ENCODE data around the gene IFI6. TPM values are rescaled to one million over a fixed set of nuclear protein-coding genes. Genes with fewer than 3 reads are reported as not detected.
"Not testable (repeated sequence)": the region's sequence is repeated elsewhere in the genome, so short reads cannot be mapped to it uniquely, and the experiment has no call there.

The IFI6 gene
- total RNA-seq, 1 donor from 2014 or later = 774 TPM

DNA sequence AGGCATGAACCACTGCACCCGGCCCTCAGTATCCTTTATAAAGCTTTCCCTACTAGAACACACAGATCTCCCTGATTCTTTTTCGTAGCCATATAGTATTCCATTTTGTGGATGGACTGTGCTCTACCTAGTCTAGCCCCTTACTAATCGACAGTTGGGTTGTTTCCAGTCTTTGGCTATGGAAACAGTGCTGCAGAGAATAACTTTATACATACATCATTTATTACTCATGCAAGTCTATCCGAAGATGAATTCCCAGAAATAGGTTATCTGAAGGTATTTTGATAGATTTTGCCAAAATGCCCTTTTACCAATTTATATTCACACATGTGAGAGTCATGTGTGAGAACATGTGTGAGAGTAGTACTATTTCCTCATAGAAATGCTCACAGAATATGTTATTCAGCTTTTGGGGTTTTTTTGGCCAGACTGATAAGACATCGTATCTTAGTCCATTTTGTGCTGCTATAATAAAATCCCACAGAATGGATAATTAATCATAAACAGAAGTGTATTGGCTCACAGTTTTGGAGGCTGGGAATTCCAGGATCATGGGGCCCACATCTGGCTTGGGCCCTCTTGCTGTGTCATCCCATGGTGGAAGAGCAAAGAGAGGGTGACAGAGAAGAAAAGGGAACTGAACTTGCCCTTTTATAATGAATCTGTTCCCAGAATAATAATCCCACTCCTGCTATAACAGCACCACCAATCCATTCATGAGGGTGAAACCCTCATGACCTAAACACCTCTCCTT, 19.7 kb downstream of the IFI6 start:
- DNase-seq (ENCODE audit: low read depth) = no peak

DNA sequence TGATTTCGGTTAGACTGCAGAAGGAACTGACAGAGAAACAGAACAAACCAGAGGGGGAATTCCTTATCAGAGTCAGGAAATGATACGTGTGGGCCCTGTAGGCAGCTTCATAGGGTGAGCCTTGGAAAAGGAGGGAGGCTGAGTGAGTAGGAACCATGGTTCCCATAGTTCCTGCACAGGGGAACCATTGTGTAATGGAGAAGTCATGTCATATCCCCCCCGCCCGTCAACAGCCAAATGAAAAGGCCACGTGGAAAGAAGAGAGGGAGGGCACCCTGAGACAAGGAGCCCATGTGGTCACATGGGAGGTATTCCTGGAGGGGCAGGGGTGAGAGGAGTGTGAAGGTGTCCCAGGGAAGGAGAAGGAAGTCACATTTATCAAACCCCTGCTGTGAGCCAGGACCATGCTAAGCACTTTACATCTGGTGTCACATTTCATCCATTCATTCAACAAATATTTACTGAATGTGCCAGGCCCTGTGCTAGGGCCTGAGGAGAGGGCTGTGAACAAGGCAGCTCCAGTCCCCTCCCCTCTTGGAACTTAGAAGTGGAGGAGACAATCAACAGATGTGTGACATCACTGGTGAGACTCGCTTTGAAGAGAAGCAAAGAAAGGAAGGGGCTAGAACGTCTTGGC, 21.3 kb downstream of the IFI6 start:
- no peak for DNase-seq (ENCODE audit: low read depth)

DNA sequence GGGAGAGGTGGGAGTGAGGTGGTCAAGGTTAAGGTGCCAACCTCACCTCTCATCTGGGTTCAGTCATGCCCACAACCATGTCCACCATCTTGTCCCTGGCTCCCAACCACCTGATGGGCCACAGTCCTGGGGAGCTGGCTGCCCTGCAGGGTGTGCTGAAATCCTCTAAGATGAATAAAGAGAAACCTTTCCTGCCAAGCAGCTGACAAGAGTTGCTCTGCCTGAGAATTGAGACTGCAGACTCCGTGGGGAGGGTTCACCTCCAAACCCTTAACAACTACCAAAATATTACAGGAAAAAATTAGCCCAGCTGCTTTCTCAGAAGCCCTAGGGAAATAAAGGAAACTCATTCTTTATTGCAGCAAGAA, 21.8 kb downstream of the IFI6 start:
- DNase-seq (ENCODE audit: low read depth) = no peak

DNA sequence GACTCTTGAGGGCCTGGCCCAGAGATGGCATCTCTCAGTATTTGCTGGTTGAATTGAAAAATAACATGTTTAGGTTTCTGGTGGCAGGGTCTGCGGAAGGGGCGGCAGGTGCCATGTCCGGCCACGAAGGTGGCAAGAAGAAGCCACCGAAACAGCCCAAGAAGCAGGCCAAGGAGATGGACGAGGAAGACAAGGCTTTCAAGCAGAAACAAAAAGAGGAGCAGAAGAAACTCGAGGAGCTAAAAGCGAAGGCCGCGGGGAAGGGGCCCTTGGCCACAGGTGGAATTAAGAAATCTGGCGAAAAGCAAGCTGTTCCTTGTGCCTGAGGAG, 22.7 kb downstream of the IFI6 start:
- DNase-seq (ENCODE audit: low read depth) = no peak

DNA sequence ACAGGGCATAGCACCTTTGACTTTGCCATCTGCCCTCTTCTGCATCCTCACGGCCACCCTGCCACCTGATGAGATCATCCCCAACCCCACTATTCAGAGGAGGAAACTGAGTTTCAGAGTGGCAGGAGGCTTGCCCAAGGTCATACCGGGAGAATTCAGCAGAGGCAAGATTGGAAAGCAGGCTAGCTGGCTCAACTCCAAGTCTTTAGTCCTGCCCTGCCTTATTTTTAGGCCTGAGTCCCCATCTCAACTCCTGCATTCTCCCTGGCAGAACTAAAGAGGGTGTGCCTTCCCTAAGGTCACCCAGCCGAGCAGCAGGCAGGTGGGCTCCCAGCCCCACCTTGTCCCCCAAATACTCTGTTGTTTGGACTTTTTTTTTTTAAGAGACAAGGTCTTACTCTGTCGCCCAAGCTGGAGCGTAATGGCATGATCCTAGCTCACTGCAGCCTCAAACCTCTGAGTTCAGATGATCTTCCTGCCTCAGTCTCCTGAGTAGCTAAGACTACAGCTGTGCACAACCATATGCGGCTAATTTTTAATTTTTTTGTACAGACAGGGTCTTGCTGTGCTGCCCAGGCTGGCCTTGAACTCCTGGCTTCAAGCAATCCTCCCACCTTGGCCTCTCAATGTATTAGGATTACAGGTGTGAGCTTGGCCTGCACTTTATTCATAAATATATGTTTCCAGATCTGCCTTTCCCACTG, 23.2 kb downstream of the IFI6 start:
- DNase-seq (ENCODE audit: low read depth) = peak; percentile 78

DNA sequence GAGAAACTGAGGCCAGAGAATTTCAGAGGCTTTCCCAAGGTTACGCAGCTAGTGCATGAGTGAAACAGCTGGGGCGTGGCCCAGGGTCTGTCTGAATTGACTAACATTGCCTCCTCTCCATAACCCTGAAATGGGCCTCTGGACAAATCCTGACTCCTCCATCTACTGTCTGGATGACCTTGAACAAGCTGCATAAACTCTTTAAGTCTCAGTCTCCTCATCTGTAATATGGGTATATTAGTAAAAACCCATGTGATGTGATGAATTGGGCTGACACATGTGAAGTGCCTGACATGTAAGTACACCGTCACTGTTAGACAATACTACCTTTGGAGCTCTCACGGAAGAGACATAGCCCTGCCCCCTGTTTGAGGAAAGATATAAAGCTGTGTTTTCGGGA, 24.7 kb downstream of the IFI6 start:
- no peak for DNase-seq (ENCODE audit: low read depth)

DNA sequence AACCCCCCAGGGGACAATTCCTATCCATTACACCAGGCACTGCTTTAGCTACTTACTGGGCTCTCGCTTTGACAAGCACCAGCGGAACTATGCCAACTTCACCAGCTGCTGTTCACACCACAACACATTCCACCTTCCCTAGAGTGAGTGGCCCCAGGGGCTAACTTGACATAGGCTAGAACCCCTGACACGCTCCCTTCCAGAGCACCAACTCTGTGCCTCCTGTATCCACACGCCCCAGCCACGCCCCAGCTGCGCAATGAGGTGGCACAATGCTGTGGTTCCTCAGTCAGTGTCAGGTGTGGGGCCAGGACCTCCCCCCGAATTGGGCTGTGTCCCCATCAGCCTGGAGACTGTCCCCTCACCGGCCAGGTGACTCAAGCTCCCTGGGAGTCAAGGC, 25.3 kb downstream of the IFI6 start:
- DNase-seq (ENCODE audit: low read depth) = peak; percentile 78

DNA sequence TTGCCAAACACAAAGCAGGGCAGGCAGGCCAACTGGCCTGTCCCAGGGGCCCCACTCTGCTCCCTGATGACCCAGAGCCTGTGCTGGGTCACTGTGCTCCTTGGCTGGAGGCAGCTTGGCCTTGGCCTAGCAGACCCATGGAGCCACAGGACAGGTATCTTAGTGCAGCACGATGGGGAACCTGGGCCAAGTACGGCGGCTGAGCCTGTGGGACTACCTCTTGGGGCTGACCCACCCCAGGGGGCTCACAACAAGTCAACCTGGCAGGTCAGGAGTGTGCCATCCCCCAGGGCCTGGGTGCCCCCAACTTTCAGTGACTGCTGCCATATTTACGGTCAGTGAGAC, 26.9 kb downstream of the IFI6 start:
- no peak for DNase-seq (ENCODE audit: low read depth)

DNA sequence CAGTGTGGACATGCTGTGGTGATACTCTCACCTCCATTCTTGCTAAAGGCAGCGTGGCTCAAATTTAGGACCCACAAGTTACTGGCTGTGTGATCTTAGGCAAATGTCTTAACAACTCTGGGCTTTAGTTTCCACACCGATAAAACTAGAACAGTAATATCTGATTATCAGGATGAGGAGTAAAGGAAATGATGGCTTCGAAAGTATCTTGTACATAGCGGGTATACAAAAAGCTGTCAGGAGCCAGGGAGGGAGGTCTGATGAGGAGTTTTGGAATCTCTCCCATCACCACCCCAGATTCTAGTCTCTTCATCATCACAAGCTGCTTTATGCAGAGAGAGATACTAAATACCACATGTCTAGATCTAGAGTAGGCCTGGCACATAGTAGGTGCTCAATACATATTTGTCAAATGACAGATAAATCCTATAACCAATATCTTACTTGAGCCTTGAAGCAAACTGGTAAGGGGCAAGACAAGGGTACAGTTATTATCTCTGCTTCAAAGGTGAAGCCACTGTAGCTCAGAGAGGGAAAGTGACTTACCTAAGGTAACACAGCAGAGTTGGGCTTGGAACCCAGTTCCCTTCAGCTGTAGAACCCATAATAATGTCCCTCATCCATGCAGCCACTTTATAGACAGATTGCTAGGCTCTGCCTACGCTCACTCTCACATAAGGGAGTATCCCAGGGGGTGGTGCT, 27.5 kb downstream of the IFI6 start:
- DNase-seq (ENCODE audit: low read depth) = no peak

DNA sequence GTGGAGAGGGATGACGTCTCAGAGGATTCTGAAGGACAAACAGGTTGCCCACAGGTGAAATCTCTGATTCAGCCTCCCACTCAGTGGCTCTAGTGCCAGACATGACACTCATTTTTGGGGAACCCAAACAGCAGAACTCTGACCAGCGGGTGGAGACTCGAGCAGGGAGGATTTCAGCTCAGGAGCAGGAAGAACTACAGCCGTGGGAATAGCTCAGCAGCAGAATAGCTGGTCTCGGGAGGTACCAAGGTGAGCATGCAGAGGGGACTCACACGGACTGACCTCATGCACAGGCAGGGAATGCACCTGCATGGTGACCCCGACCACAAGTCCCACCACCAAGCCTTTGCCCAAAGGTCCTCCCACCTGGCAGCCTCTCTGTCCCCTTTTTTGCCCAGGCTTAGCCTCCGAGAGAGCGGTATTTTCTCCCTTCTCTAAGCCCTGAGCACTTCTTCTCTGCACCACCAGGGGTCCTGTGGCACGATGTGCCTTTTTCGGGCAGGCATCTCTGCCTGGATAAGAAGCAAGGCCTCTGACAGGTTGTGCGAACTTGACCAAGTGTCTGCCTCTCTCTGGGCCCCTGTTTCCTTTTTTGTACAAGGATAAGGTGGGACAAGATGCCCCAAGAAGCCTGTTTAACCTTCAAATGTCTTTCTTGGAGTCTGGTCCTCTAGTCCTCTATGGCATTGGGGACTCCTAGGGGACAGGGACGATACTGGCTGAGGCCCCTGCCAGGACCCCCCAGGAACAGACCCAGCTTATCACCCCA, 28.2 kb downstream of the IFI6 start:
- peak; percentile 70 for DNase-seq (ENCODE audit: low read depth)

DNA sequence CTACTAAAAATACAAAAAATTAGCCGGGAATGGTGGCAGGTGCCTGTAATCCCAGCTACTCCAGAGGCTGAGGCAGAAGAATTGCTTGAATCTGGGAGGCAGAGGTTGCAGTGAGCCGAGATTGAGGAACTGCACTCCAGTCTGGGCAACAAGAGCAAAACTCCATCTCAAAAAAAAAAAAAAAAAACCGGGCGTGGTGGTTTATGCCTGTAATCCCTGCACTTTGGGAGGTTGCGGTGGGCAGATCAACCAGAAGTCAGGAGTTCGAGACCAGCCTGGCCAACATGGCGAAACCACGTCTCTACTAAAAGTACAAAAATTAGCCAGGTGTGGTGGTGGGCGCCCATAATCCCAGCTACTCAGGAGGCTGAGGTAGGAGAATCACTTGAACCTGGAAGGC, 31.5 kb downstream of the IFI6 start:
- not testable (repeated sequence) for DNase-seq (ENCODE audit: low read depth)

DNA sequence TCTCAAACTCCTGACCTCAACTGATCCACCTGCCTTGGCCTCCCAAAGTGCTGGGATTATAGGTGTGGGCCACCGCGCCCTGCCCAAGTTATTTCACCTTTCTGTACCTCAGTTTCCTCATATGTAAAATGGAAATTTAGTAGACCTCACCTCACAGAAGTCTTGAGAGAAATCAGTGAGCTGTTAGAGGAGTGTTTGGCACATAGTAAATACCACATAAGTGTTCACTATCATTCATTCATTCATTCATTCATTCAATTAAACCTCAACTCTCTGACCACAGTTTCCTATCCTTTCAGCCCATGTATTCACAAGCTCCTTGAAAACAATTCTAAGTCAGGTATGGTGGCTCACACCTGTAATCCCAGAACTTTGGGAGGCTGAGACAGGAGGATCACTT, 33.2 kb downstream of the IFI6 start:
- no peak for DNase-seq (ENCODE audit: low read depth)

DNA sequence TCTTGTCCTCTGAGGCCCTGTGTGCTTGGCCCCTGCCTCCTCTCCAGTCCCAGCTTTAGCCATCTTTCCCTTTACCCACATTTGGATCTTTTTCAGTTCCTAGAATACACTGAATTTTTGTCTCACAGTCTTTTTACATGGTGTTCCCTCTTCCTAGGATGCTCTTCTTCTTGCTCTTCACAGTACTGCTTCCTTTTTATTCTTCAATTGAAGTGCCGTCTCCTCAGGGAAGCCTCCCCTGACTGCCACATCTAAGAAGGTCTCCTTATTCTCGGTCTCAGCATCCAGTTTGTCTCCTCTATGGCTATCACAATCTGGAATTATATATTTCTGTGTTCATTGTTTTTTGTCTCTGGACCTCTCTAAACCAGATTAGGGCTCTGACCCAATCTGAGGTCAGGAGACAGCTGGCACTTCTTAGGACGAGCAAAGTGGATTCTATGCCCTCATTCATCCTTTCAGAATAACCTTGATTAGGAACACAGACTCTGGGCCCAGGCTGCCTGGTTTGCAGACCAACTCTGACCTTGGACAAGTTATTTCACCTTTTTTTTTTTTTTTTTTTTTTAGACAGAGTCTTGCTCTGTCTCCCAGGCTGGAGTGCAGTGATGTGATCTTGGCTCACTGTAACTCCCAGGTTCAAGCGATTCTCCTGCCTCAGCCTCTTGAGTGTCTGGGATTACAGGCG, 33.8 kb downstream of the IFI6 start:
- DNase-seq (ENCODE audit: low read depth) = no peak

DNA sequence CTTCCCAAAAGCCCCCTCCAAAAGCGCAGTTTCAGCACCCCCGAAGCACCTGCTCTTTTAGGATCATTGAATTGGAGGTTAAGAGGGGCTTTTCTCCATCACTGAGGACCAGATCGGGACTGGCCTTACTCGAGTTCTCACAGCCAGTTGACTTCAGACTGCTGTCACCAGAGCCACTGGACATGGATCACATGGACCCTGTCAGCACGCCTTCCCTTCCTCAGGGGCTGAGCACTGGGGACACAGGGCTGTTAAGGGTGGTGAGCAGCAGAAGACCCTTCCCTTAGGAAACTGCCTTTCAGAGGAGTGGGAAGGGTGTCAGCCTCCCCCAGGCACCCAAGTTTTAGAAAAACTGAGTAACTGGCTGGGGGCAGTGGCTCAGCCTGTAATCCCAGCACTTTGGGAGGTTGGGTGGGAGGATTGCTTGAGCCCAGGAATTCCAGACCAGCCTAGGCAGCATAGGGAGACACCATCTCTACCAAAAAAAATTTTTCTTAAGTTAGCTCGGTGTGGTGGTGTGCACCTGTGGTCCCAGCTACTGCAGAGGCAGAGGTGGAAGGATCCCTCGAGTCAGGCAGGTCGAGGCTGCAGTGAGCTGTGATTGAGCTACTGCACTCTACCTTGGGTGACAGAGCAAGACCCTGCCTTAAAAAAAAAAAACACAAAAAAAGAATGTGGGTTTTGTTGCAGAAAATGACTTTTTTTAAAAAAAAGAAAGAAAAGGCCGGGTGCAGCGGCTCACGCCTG, 36.4 kb downstream of the IFI6 start:
- no peak for DNase-seq (ENCODE audit: low read depth)

DNA sequence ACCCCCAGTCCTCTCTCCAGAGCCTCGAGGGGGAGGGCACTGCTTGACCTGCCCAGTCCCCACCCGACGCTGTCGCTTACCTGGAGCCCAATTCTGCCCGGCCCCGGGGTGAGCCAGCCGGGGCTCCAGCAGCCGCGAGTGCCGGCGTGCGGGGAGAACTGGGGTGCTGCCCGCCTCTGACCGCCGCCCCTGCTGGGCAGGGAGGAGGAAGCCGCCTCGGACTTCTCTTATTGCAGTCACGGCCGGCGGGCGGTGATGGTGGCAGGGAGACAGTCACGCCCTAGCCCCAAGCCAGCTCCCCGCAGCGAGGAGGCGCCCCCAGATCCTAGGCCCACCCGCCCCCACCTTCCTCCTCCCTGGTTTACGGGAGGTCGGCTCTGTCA, 37.0 kb downstream of the IFI6 start, which contains the start of gene FGR:
Gene FGR, minus strand, starts transcription at position 201 of the 383 bp plus-strand sequence. CDS start 11,269 bp downstream, outside the sequence.
- no peak for DNase-seq (ENCODE audit: low read depth)

DNA sequence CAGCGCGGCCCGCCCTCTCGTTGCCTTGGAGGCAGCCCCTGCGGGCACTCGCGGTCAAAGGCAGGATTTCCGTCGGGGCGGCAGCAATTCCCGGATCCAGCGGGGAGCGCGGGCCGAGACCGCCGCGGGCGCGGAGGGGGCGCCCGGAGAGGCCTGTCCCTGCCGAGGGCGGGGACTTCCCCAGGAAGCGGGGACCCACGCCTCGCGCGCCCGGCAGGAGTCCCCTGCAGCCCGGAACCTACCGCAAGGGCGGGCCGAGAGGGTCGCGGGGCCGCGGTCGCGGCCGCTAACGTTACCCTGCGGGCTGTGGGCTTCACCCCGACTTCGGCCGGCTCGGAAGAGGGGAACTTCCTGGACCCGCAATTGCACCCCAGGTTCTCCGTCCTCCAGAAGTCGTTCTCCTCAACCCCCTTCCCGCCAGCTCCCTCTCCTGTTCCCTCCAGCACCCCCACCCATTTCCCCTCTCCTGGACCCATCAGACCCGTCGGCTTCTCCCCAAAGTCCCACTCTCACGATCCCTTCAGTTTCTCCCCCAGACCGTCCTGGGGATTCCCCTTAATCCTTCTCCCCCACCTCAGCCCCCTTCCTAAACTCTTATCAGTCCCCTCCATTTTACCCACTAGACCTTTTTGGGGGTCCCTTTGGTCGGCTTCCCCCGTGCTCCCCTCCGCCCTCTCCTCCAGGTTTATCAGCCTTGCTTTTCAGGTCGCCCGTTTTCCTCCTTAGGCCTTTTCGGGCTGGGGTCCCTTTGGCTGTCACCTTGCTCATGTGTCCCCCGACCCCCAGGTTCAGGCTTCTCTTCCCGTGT, 37.6 kb downstream of the IFI6 start:
- DNase-seq (ENCODE audit: low read depth) = no peak

DNA sequence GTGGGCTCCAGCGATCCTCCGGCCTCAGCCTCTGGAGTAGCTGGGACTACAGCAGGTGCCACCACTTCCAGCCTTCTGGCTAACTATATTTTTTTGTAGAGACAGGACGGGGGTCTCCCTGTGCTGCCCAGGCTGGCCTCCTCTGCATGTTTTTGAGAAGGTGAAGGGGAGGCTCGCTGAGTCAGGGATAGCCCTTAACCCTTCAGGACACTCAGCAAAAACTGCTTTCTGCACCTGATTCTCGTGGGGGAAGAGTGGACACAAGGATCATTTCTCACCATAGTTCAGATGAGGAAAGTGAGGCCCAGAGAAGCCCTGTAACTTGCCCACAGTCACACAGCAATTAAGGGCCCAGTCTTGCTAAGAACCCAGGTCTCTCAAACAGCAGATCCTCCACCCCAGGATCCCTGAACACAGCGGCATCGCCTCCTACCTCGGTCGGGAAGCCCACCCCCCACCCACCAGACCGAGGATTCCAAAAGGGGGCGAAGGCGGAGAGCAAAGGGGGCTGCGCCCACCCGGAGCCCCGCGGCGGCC, 38.3 kb downstream of the IFI6 start:
- no peak for DNase-seq (ENCODE audit: low read depth)

DNA sequence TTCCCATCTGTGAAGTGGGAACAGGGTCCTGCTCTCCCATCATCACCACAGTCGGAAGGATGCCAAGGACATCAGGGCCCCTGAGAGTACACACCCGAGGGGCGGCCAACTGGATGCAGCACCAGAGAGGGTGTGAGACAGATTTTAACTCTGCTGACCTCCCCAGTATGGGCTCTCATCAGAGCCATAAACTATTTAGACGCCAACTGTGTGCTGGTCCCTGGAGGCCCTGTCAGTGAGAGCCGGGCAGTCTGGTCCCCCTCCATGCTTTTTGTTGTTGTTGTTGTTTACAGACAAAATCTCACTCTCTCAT, 38.7 kb downstream of the IFI6 start:
- no peak for DNase-seq (ENCODE audit: low read depth)
